ENCODE data around the gene ICE1.

- TF ChIP-seq CTCF (IDR thresholded peaks at IDR 0.05) = no peak
- no peak for TF ChIP-seq POLR2A (IDR thresholded peaks at IDR 0.05)
- TF ChIP-seq EP300 (IDR thresholded peaks at IDR 0.05; ENCODE audit: low read depth) = no peak
Observed at GRCh38 chr5:5460311-5460710, 37.8 kb downstream of the ICE1 start.

Data from transverse colon (tissue), 3 donors.